ENCODE data around the gene HMCN1.

HMCN1 gene

DNA sequence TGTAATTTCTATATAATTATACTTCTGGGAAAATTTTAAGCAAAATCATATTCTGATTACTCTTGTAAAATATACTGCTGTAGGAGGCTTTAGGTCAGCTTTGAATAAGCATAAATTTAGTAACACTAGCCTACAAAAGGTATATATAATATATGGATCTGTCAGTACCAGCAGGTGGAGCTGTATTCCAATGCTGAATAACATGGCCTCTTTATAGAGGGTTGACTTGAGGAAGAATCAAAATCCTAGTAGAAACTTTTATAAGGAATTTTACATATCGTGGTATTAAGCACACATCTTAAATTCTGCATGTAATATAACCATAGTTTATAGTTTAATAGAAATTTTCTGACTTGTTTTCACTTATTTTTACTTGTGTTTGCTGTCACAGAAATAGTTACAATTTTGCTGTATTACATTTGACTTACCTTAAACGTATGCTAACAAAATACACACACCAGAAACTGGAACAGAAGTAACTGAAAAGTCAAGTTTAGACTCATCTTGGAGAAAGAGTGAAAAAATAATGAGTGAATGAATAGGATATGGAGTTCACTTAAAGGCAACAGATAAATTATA, 79.3 kb downstream of the HMCN1 start:
- TF ChIP-seq ZFX (IDR thresholded peaks at IDR 0.05): no peak
- TF ChIP-seq, protein P1, sequence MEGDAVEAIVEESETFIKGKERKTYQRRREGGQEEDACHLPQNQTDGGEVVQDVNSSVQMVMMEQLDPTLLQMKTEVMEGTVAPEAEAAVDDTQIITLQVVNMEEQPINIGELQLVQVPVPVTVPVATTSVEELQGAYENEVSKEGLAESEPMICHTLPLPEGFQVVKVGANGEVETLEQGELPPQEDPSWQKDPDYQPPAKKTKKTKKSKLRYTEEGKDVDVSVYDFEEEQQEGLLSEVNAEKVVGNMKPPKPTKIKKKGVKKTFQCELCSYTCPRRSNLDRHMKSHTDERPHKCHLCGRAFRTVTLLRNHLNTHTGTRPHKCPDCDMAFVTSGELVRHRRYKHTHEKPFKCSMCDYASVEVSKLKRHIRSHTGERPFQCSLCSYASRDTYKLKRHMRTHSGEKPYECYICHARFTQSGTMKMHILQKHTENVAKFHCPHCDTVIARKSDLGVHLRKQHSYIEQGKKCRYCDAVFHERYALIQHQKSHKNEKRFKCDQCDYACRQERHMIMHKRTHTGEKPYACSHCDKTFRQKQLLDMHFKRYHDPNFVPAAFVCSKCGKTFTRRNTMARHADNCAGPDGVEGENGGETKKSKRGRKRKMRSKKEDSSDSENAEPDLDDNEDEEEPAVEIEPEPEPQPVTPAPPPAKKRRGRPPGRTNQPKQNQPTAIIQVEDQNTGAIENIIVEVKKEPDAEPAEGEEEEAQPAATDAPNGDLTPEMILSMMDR (conservative IDR thresholded peaks at IDR 0.05): peak; percentile 81
- no peak overlapping the region for H3K27ac ChIP-seq

DNA sequence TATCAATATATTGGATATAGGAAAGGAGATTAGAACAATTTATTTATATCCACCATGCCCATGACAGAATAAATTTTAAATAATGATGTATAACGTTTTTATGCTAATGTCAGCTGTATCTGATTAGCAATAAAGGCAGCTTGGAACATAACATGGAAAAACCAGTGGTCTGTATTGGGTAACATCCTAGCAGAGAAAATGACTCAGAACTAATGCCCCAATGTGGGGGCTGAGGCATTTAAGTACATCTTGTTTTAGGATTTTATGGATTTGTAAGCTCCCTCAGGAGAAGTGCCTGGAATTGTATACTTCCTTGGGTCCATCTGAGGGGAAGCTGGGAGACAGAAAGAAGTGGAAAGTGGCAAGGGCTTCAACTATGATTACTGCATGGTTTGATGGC, 82.3 kb downstream of the HMCN1 start:
- no peak overlapping the region for H3K27ac ChIP-seq
- no peak for TF ChIP-seq ZFX (IDR thresholded peaks at IDR 0.05)

DNA sequence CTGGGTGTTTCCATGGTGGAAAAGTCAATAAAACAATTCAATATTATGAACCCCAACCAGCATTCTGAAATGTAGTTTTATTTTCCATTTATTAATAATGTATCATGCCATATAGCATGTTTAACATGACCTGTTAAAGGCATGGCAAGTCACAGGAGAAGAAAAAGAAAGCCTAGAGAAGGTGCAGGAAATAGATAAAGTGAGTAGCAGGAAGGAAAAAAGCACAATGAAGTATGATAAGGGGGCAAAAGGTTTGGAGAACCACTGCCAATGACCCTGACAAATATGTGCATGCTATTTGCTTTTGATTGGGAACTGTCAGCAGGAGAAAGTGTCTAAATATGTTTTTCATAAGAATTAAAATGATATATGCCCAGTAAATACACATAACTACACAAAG, 85.6 kb downstream of the HMCN1 start:
- no peak for TF ChIP-seq ZFX (IDR thresholded peaks at IDR 0.05)
- TF ChIP-seq, protein P1 (conservative IDR thresholded peaks at IDR 0.05): no peak
- H3K27ac ChIP-seq: no peak overlapping the region

DNA sequence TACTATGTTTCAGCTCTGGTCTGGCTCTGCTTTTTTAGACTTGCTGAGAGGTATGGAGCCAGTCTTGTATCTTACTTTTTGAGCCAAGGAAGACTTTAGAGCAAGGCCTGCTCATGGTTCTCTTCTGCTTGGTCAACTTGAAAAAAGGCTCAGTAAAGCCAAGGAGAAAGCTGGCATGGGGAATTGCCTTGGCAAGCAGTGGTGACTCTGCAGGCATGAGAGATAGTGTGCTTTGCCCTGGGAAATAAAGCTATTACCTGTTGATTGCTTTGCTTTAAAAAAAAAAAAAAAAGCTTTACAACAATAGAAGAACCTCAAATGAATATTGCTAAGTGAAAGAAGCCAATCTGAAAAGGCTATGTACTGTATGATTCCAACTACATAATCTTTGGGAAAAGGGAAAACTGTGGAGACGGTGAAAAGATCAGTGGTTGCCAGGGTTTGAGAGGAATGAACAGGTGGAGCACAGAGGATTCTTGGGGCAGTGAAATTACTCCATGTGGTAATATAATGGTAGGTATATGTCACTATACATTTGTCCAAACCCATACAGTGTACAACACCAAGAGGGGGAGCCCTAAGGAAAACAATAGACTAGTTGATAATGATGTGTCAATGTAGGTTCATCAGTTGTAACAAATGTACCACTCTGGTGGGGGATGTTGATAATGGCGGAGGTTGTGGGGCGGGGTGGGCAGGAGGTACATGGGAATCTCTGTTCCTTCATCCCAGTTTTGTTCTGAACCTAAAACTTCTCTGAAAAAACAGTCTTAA, 87.6 kb downstream of the HMCN1 start:
- TF ChIP-seq, protein P1 (conservative IDR thresholded peaks at IDR 0.05): peak; percentile 14; the same call in 1 of the 2 replicates
- no peak for TF ChIP-seq ZFX (IDR thresholded peaks at IDR 0.05)
- H3K27ac ChIP-seq: no peak overlapping the region

DNA sequence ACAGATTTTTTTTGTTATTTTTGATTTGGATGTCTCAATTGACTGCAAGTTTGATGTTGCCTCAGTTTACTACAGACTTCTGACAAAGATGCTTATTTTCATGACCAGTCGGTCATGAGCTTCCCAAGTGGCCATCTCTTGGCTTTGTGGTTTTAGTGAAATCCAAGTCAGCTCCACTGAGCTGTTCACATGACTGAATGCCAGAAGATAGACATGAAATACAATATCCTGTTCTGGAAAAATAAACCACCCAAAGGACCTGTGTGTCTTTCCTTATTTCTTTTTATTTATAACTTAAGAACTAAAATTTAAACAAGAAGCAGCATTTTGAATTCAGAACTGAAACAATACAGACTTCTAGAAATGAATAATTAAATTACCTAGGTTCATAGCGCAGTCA, 89.3 kb downstream of the HMCN1 start:
- TF ChIP-seq, protein P1 (conservative IDR thresholded peaks at IDR 0.05): no peak
- TF ChIP-seq ZFX (IDR thresholded peaks at IDR 0.05): no peak
- H3K27ac ChIP-seq: no peak overlapping the region

DNA sequence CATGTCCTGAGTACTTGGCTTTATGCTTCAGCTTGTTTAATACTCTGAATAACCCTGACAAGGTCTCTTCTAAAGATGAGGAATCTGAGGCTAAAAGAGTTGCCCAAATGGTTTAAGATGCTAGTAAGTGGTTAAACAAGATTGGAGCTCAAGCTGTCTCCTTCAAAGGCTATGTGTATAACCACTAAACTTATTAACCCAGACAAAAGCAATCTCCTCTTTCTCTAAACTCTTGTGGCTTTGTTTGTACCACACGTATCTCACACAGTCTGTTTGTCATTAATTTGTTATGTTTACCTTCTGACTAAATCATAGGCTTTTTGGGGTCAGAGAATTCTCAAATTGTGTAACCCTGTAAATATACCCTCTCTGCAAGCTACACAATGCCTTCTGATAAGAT, 89.9 kb downstream of the HMCN1 start:
- no peak overlapping the region for H3K27ac ChIP-seq
- TF ChIP-seq ZFX (IDR thresholded peaks at IDR 0.05): no peak
- TF ChIP-seq, protein P1 (conservative IDR thresholded peaks at IDR 0.05): no peak

DNA sequence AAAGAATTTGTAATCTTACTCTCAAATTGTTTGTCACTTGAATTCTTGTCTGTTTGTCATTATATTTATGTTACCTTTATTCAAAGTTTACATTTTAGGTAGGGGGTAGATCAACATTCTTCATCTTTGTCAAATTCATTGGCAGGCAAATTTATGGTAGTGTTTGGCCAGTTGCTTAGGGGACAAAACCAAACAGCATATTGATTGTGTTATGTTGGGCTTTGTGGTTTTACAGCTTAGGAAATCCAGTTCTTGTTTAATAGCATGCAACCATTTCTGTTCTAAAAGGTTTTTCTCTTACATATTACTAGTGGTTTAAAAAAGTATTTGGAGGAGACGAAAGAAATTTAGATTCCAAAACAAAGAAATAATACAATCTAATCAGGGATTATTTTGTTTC, 91.4 kb downstream of the HMCN1 start:
- no peak overlapping the region for H3K27ac ChIP-seq
- TF ChIP-seq, protein P1 (conservative IDR thresholded peaks at IDR 0.05): no peak
- no peak for TF ChIP-seq ZFX (IDR thresholded peaks at IDR 0.05)

Data from C4-2B (cell line).